HL-60 (cell line): ENCODE data around the gene RNU11.

Source experiments
- CTCF ChIP-seq: IDR thresholded peaks from one replicate; pipeline ENCODE4 v1.5.1; 2011; ENCODE audit warnings: low read length, control low read depth, inconsistent platforms; ENCODE audit not compliant: insufficient read depth
- POLR2AphosphoS5 ChIP-seq: IDR thresholded peaks from 2 replicates; pipeline ENCODE4 v1.6.1; 2012; ENCODE audit warnings: low read depth
- SPI1 ChIP-seq: IDR thresholded peaks from 2 replicates; pipeline ENCODE4 v1.6.1; 2012; ENCODE audit warnings: low read depth, mild to moderate bottlenecking, borderline replicate concordance

- TF ChIP-seq CTCF (no peak), SPI1 (no peak), POLR2AphosphoS5 (no peak)
These were observed 46.7 kb upstream of the RNU11 start for GRCh38 chr1:28601696-28602095.
